ENCODE measurements around the gene TCEAL2. TPM values are rescaled to one million over a fixed set of nuclear protein-coding genes. Genes with fewer than 3 reads are reported as not detected.
"Not testable (repeated sequence)": the region's sequence is repeated elsewhere in the genome, so short reads cannot be mapped to it uniquely, and the experiment has no call there.

TCEAL2 gene
- 1.5 TPM for polyA plus RNA-seq (2012; ENCODE audit: low read depth, missing spikeins)

GRCh38 chrX:102125436-102125835, at the start of gene TCEAL2:
TSS of gene TCEAL2 (plus strand) at chrX:102125679. CDS start at chrX:102126831, 1,152 bp downstream.
- FAIRE-seq; DNase-seq (ENCODE audit: insufficient read length, low spot score): not testable (repeated sequence)

DNA sequence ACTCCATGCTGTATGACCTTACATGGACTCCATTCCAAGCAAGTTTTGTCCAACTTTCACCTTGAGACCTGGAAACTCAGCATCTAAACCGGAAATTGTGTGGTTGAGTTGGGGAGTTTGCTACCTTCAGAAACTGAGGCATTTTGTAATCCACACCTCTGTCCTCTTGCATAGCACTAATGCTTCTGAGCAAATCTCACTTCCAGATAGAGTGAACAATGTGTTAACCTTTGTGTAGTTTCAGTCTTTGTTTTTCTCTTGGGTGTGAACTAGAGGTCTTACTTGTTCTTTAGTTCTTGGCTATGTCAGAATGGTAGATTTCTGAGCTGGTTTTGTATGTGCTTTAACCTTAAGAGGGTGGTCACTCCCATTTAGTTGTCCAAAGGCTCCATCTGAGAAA, 48.1 kb upstream of the TCEAL2 start:
- DNase-seq (ENCODE audit: insufficient read length, low spot score) (no peak), FAIRE-seq (no peak)
- no peak for TF ChIP-seq PAX5 (IDR thresholded peaks at IDR 0.05; ENCODE audit: insufficient read depth, low read length, severe bottlenecking)

DNA sequence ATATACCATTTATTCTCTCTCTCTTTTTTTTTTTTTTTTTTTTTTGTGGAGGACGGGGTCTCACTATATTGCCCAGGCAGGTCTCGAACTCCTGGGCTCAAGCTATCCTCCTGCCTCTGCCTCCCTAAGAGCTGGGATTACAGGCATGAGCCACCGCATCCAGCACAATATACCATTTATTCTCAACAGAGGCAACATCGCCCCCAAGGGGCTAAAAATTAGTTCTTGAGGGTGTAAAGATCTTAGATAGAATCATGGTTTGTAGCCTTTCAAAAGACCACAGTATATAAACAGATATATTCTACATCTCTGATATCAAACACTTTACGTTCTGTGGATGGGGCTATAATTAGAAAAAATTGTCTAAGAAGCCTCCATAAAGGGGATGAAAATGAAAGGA, 39.8 kb upstream of the TCEAL2 start:
- no peak for TF ChIP-seq SPI1 (IDR thresholded peaks at IDR 0.05; ENCODE audit: low read depth, low read length)
- no peak for TF ChIP-seq POU2F2 (IDR thresholded peaks at IDR 0.05; ENCODE audit: low read depth, low read length)
- no peak for TF ChIP-seq POLR2AphosphoS5 (IDR thresholded peaks at IDR 0.05; ENCODE audit: low read depth, low read length)
- no peak for TF ChIP-seq POLR2A (IDR thresholded peaks at IDR 0.05; ENCODE audit: low read depth, low read length)
- no peak for TF ChIP-seq TAF1 (IDR thresholded peaks at IDR 0.05; ENCODE audit: low read depth, low read length)
- no peak for TF ChIP-seq PAX5 (IDR thresholded peaks at IDR 0.05; ENCODE audit: insufficient read depth, low read length, severe bottlenecking)
- FAIRE-seq (no peak), DNase-seq (ENCODE audit: insufficient read length, low spot score) (no peak)

DNA sequence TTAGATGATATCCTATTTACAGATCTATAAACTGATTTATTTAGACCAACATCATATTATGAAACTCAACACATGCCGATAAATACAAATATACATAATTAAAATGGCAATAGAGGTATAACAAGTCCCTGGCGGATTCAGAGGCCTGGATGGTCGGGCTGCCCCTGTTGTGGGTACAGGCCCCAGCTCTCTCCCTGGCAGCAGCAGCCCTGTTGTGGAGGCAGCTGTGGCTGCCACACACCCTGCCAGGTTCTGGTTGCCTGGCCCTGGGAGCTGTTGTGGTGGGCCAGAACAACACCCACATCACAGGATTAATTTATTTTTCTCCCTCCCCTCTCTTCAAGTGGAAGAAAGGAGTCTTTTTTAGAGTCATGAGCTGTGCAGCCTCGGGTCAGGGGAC, 12.1 kb upstream of the TCEAL2 start:
- TF ChIP-seq POU2F2 (IDR thresholded peaks at IDR 0.05; ENCODE audit: low read depth, low read length): no peak
- TF ChIP-seq POLR2AphosphoS5 (IDR thresholded peaks at IDR 0.05; ENCODE audit: low read depth, low read length): no peak
- TF ChIP-seq PAX5 (IDR thresholded peaks at IDR 0.05; ENCODE audit: insufficient read depth, low read length, severe bottlenecking): no peak
- no peak for TF ChIP-seq SPI1 (IDR thresholded peaks at IDR 0.05; ENCODE audit: low read depth, low read length)
- DNase-seq (ENCODE audit: insufficient read length, low spot score) (no peak), FAIRE-seq (no peak)

GRCh38 chrX:102115748-102116147, 9.7 kb upstream of the TCEAL2 start:
- no peak for DNase-seq (ENCODE audit: insufficient read length, low spot score)
- no peak for FAIRE-seq
- TF ChIP-seq PAX5 (IDR thresholded peaks at IDR 0.05; ENCODE audit: insufficient read depth, low read length, severe bottlenecking) (no peak), POU2F2 (IDR thresholded peaks at IDR 0.05; ENCODE audit: low read depth, low read length) (no peak), SPI1 (IDR thresholded peaks at IDR 0.05; ENCODE audit: low read depth, low read length) (no peak), TAF1 (IDR thresholded peaks at IDR 0.05; ENCODE audit: low read depth, low read length) (no peak), POLR2A (IDR thresholded peaks at IDR 0.05; ENCODE audit: low read depth, low read length) (no peak), POLR2AphosphoS5 (IDR thresholded peaks at IDR 0.05; ENCODE audit: low read depth, low read length) (no peak)

GRCh38 chrX:102125014-102125413, 465 bp upstream of the TCEAL2 start:
- DNase-seq (ENCODE audit: insufficient read length, low spot score); FAIRE-seq: not testable (repeated sequence)

DNA sequence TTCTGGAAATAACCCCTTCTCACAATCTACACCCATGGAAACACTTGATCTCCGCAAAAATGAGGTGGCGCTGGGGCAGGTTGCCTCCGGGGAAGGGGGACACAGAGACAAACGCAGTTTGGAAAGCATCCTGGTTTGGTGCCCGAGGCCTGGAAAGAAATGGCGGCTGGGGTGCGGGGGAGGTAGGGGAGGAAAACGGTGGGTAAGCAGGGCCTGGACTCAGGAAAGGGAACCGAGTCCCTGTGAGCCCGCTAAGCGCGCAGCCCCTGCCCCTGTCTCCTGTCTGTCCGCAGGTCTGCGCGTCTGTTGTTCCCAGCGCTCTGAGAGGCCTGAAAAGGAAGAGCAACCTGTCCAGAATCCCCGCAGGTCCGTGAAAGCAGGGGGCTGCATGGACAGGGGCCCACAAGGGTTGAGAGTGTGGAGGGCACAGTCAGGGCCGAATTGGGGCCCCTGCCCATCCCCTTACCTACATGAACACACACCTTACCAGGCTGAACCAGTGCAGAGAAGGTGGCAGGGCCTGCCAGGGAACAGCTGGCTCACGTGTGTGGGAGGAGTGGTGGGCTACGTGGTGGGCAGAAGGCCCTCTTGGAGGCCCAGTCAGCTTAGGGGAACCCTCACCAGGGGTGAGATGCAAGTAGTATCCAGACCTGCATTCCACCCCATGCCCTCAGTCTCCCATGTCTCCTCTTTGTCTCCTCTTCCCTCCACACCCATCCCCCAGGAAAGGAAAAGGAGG, 770 bp downstream of the TCEAL2 start:
- DNase-seq (ENCODE audit: insufficient read length, low spot score); FAIRE-seq: not testable (repeated sequence)

DNA sequence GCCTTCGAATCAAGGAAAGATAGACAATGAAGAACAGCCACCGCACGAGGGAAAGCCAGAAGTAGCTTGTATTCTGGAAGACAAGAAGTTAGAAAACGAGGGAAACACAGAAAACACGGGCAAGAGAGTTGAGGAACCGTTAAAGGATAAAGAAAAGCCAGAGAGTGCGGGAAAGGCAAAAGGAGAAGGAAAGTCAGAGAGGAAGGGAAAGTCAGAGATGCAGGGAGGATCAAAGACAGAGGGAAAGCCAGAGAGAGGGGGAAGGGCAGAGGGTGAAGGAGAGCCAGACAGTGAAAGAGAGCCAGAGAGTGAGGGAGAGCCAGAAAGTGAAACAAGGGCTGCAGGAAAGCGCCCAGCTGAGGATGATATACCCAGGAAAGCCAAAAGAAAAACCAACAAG, 1.4 kb downstream of the TCEAL2 start:
- no peak for TF ChIP-seq PAX5 (IDR thresholded peaks at IDR 0.05; ENCODE audit: insufficient read depth, low read length, severe bottlenecking)
- TF ChIP-seq POLR2AphosphoS5 (IDR thresholded peaks at IDR 0.05; ENCODE audit: low read depth, low read length): no peak
- TF ChIP-seq POU2F2 (IDR thresholded peaks at IDR 0.05; ENCODE audit: low read depth, low read length): no peak
- TF ChIP-seq POLR2A (IDR thresholded peaks at IDR 0.05; ENCODE audit: low read depth, low read length): no peak
- TF ChIP-seq TAF1 (IDR thresholded peaks at IDR 0.05; ENCODE audit: low read depth, low read length): no peak
- no peak for TF ChIP-seq SPI1 (IDR thresholded peaks at IDR 0.05; ENCODE audit: low read depth, low read length)
- FAIRE-seq (no peak), DNase-seq (ENCODE audit: insufficient read length, low spot score) (no peak)

GRCh38 chrX:102129473-102129872, 4.0 kb downstream of the TCEAL2 start:
- peak; percentile 59 for FAIRE-seq
- no peak for TF ChIP-seq SPI1 (IDR thresholded peaks at IDR 0.05; ENCODE audit: low read depth, low read length)
- no peak for TF ChIP-seq PAX5 (IDR thresholded peaks at IDR 0.05; ENCODE audit: insufficient read depth, low read length, severe bottlenecking)
- TF ChIP-seq POU2F2 (IDR thresholded peaks at IDR 0.05; ENCODE audit: low read depth, low read length): no peak
- TF ChIP-seq POLR2A (IDR thresholded peaks at IDR 0.05; ENCODE audit: low read depth, low read length): no peak
- no peak for TF ChIP-seq TAF1 (IDR thresholded peaks at IDR 0.05; ENCODE audit: low read depth, low read length)
- TF ChIP-seq POLR2AphosphoS5 (IDR thresholded peaks at IDR 0.05; ENCODE audit: low read depth, low read length): no peak

DNA sequence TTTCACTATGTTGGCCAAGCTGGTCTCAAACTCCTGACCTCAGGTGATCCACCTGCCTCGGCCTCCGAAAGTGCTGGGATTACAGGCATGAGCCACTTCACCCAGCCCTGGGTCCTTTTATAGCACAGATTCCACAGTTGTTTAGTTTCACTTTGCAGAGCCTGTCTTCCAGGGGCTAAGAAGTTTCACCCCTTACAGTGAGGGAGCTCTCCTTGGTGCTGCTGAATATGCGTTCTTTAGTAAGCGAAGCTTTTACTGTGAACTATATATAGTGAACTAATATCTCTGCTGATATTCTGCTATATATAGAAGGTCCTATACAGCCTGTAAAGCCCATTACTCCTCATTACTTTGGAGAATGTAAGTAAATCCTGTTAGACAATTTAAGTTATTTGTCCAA, 12.6 kb downstream of the TCEAL2 start:
- DNase-seq (ENCODE audit: insufficient read length, low spot score): no peak
- no peak for TF ChIP-seq TAF1 (IDR thresholded peaks at IDR 0.05; ENCODE audit: low read depth, low read length)
- no peak for TF ChIP-seq PAX5 (IDR thresholded peaks at IDR 0.05; ENCODE audit: insufficient read depth, low read length, severe bottlenecking)
- no peak for TF ChIP-seq SPI1 (IDR thresholded peaks at IDR 0.05; ENCODE audit: low read depth, low read length)
- no peak for TF ChIP-seq POLR2A (IDR thresholded peaks at IDR 0.05; ENCODE audit: low read depth, low read length)
- no peak for TF ChIP-seq POU2F2 (IDR thresholded peaks at IDR 0.05; ENCODE audit: low read depth, low read length)
- TF ChIP-seq POLR2AphosphoS5 (IDR thresholded peaks at IDR 0.05; ENCODE audit: low read depth, low read length): no peak
- FAIRE-seq: no peak

More at GRCh38 chrX:102129473-102129872, 4.0 kb downstream of the TCEAL2 start:
- DNase-seq (ENCODE audit: insufficient read length, low spot score): no peak

GRCh38 chrX:102140876-102141275, 15.4 kb downstream of the TCEAL2 start:
- not testable (repeated sequence) for DNase-seq (ENCODE audit: insufficient read length, low spot score); FAIRE-seq

GRCh38 chrX:102141631-102142030, 16.2 kb downstream of the TCEAL2 start:
- not testable (repeated sequence) for DNase-seq (ENCODE audit: insufficient read length, low spot score); FAIRE-seq

DNA sequence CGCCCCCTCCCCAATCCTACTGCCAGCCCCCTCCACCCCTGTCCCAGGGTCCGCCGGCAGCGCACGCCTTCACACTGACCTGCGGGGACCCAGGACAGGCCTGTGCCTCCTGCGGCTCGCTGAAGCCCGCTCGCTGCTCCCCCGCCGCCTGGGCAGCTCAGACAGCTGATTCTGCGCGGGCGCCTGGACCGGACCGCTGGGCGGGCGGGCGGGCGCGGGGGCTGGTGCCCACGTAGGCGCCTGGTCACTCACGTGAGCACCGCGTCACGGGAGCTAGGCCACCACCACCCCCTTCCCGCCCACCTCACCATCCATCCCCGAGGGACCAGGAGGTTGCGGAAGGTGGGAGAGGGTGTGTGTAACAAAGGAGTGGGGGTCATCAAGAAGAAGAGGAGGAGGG, 16.8 kb downstream of the TCEAL2 start, which contains the start of gene TCEAL6:
Gene TCEAL6 (minus strand): TSS at position 208 of the 400 bp plus-strand sequence.
- not testable (repeated sequence) for FAIRE-seq; DNase-seq (ENCODE audit: insufficient read length, low spot score)
